Activated naive CD4-positive, alpha-beta T cell treated with anti-CD3 and anti-CD28 coated beads, Interleukin-2, amount 10 ng/mL, durations not matched to agents 7 days and 5 days (primary cell): ENCODE results near the gene AMT.

Source experiments
- CTCF ChIA-PET: fragments of 350-600 bp; sonication (Branson Sonifier 250); formaldehyde crosslinking; loops from one replicate; lab custom pipeline; 2021; ENCODE audit warnings: antibody characterized with exemption; lab: Charles Lee
- DNase-seq: peaks from one replicate; pipeline ENCODE4 v3.0.0-alpha.2; 2020
- H3K27ac Mint-ChIP-seq: one replicate; pipeline ENCODE4 v1.8.0; 2021; ENCODE audit warnings: mild to moderate bottlenecking, moderate library complexity, mixed read lengths
- H3K27me3 Mint-ChIP-seq: one replicate; pipeline ENCODE4 v1.8.0; 2021; ENCODE audit warnings: mild to moderate bottlenecking, mixed read lengths
- H3K36me3 Mint-ChIP-seq: one replicate; pipeline ENCODE4 v1.8.0; 2021; ENCODE audit warnings: mixed read lengths
- H3K4me1 Mint-ChIP-seq: one replicate; pipeline ENCODE4 v1.8.0; 2021; ENCODE audit warnings: mixed read lengths
- H3K4me3 Mint-ChIP-seq: one replicate; pipeline ENCODE4 v1.8.0; 2021; ENCODE audit warnings: mild to moderate bottlenecking, moderate library complexity, mixed read lengths
- H3K9me3 Mint-ChIP-seq: one replicate; pipeline ENCODE4 v1.8.0; 2021; ENCODE audit warnings: mixed read lengths

AMT gene

DNA sequence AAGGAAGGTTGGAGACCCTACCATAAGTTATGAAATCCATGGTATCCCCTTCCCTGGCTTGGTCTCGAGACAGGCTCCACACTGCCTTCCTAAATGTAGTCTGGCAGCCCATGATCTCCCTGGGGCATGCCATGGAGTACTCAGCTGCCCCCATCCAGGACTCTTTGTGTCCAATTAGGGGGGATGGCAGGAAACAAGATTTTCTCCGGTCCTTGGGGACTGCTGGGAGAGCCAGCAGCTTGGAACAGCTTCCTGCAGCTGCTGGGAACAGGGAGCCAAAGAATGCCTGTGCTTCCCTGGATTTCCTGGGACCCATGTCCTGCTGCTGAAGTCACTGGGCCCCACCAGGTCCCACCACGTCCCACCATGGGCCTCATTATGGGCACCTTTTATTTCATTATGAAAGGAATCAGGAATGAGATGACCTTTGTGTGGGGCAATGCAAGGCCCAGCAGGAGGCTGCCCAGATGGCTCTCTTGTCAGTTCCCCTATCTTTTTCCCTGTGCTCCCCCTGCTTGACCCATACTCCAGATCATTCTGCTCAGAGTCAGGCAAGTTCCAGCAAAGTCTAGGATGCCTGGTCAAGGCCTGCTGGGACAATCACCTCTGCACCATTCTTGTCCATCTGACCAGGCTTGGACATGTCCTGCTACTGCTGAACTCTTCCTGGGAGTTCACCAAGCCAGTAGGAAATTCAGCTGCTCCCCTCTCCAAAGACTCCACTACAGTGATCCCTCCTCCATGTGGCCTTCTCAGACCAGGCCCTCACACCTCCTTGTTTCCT is 32.8 kb upstream of the AMT start:
- no peak overlapping the region for H3K27ac Mint-ChIP-seq
- no peaks in the 10 kb centered on the region for H3K9me3 Mint-ChIP-seq
- DNase-seq = no peak
- H3K27me3 Mint-ChIP-seq = peaks cover 34% of the 10 kb centered on the region
- H3K4me3 Mint-ChIP-seq = no peak overlapping the region
- H3K36me3 Mint-ChIP-seq = no peaks in the 10 kb centered on the region
- CTCF ChIA-PET = interaction anchor here (2.2 kb wide), 1 partner anchor 49 kb away, joined by 5 read pairs; no protein-coding TSS in a partner anchor
- H3K4me1 Mint-ChIP-seq = no peaks in the 10 kb centered on the region

DNA sequence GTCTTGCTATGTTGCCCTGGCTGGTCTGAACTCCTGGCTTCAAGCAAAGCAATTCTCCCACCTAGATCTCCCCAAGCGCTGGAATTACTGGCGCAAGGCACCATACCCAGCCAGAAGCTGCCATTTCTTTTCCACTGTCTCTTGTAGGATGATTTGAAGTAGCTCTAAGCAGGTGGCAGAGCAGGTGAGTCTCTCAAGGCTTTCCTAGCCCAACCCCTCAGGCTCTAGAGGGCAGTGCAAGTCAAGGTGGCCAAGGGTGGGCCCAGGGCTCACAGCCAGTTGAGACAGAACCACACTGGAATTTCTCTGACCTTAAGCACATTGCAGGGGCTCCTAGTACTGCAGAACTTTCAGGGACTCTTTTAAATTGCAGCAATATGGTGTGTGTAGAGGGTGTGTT is 32.2 kb upstream of the AMT start:
- no peak overlapping the region for H3K4me3 Mint-ChIP-seq
- no peaks in the 10 kb centered on the region for H3K36me3 Mint-ChIP-seq
- H3K4me1 Mint-ChIP-seq = no peaks in the 10 kb centered on the region
- CTCF ChIA-PET = interaction anchor here (0.7 to 2.2 kb wide), 2 partner anchors 48 to 114 kb away, joined by 3 to 5 read pairs; no protein-coding TSS in a partner anchor
- peaks cover 31% of the 10 kb centered on the region for H3K27me3 Mint-ChIP-seq
- no peaks in the 10 kb centered on the region for H3K9me3 Mint-ChIP-seq
- no peak overlapping the region for H3K27ac Mint-ChIP-seq
- no peak for DNase-seq

DNA sequence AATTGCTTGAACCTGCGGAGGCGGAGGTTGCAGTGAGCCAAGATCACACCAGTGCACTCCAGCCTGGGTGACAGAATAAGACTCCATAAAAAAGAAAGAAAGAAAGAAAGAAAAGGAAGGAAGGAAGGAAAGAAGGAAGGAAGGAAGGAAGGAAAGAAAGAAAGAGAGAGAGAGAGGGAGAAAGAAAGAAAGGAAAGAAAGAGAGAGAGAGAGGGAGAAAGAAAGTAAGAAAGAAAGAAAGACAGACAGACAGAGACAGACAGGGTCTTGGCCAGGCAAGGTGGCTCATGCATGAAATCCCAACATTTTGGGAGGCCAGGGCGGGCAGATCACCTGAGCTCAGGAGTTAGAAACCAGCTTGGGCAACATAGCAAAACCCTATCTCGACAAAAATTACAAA is 31.3 kb upstream of the AMT start:
- Mint-ChIP-seq H3K27ac (no peak overlapping the region), H3K4me1 (peaks cover 6% of the 10 kb centered on the region), H3K9me3 (no peaks in the 10 kb centered on the region), H3K27me3 (peaks cover 24% of the 10 kb centered on the region), H3K36me3 (no peaks in the 10 kb centered on the region), H3K4me3 (no peak overlapping the region)
- CTCF ChIA-PET = interaction anchor here (2.2 kb wide), 1 partner anchor 48 kb away, joined by 5 read pairs; no protein-coding TSS in a partner anchor
- no peak for DNase-seq

DNA sequence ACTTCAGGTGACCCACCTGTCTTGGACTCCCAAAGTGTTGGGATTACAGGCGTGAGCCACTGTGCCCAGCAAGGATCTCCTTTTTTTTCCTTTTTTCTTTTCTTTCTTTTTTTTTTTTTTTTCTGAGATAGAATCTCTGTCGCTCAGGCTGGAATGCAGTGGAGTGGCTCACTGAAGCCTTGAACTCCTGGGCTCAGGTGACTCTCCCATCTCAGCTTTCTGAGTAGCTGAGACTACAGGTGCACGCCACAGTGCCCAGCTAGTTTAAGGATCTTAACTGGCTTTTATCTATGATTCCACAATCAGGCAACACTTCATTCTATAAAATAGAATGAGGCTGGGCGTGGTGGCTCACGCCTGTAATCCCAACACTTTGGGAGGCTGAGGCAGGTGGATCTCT is 23.1 kb upstream of the AMT start:
- H3K27ac Mint-ChIP-seq = no peak overlapping the region
- DNase-seq = no peak
- peaks cover 25% of the 10 kb centered on the region for H3K4me1 Mint-ChIP-seq
- no peaks in the 10 kb centered on the region for H3K36me3 Mint-ChIP-seq
- H3K4me3 Mint-ChIP-seq = no peak overlapping the region
- no peaks in the 10 kb centered on the region for H3K9me3 Mint-ChIP-seq
- H3K27me3 Mint-ChIP-seq = no peaks in the 10 kb centered on the region
- CTCF ChIA-PET = interaction anchor here (0.7 to 6.2 kb wide), 5 partner anchors 29 to 110 kb away, joined by 3 to 72 read pairs (median 21); partner anchors contain the start of genes RHOA, TCTA and USP4

DNA sequence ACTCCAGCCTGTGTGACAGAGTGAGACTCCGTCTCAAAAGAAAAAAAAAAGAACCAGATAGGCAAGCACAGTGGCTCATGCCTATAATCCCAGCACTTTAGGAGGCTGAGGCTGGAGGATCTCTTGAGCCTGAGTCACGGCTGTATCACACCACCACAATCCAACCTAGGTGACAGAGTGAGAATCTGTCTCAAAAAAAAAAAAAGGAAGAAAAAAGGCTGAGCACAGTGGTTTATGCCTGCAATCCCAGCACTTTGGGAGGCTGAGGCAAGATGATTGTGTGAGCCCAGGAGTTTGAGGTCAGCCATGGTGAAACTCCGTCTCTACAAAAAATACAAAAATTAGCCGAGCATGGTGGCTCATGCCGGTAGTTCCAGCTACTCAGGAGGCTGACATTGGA is 12.5 kb upstream of the AMT start:
- no peak overlapping the region for H3K4me3 Mint-ChIP-seq
- DNase-seq = no peak
- H3K27ac Mint-ChIP-seq = no peak overlapping the region
- CTCF ChIA-PET = interaction anchor here (1.1 kb wide), 1 partner anchor 8 kb away, joined by 3 read pairs; no protein-coding TSS in a partner anchor
- H3K9me3 Mint-ChIP-seq = no peaks in the 10 kb centered on the region
- no peaks in the 10 kb centered on the region for H3K27me3 Mint-ChIP-seq
- H3K4me1 Mint-ChIP-seq = peaks cover 6% of the 10 kb centered on the region
- H3K36me3 Mint-ChIP-seq = no peaks in the 10 kb centered on the region

DNA sequence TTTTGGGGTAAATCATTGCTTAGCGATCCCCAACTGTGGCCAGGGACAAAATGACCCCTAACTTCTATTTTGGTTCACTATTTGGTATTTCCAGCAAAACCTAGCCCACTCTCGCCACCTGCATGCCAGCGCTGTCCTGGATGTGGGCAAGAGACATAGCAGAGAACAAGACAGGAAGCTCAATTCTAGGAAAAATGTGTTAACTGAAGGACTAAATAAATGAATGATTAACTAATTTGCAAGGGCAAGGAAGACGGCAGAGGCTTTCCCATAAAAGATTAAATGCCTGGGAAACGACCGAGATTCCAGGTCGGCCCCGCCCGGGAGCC is 6.4 kb upstream of the AMT start:
- Mint-ChIP-seq H3K4me1 (peaks cover 39% of the 10 kb centered on the region), H3K4me3 (peak overlapping the region; percentile 82), H3K9me3 (no peaks in the 10 kb centered on the region), H3K27ac (peak overlapping the region; percentile 94), H3K36me3 (peaks cover 18% of the 10 kb centered on the region), H3K27me3 (no peaks in the 10 kb centered on the region)
- CTCF ChIA-PET = interaction anchor here (0.6 to 1.9 kb wide), 5 partner anchors 13 to 115 kb away, joined by 3 to 11 read pairs (median 4); partner anchors contain the start of gene USP4
- DNase-seq = no peak

DNA sequence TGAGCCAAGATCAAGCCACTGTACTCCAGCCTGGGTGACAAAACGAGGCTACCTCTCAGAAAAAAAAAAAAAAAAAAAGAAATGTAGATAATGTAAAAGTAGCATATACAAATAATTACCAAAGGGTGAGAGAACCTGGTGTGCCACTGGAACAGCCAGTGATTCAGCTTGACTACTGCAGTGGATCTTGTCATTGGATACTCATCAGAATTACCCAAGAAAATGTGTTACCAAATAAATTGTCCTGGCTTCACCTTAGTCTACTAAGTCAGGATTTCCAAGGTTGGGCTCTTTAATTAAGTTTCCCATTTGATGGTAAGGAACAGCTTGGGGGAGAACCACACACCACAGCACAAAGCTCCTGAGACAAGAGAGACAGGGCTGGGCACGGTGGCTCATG is 5.3 kb upstream of the AMT start:
- Mint-ChIP-seq H3K4me3 (peak overlapping the region; percentile 82), H3K4me1 (peaks cover 50% of the 10 kb centered on the region), H3K27ac (no peak overlapping the region), H3K27me3 (no peaks in the 10 kb centered on the region), H3K36me3 (peaks cover 26% of the 10 kb centered on the region), H3K9me3 (no peaks in the 10 kb centered on the region)
- DNase-seq = no peak
- CTCF ChIA-PET = interaction anchor here (0.6 to 2.0 kb wide), 5 partner anchors 9 to 101 kb away, joined by 3 to 5 read pairs (median 3); partner anchors contain the start of gene USP4

DNA sequence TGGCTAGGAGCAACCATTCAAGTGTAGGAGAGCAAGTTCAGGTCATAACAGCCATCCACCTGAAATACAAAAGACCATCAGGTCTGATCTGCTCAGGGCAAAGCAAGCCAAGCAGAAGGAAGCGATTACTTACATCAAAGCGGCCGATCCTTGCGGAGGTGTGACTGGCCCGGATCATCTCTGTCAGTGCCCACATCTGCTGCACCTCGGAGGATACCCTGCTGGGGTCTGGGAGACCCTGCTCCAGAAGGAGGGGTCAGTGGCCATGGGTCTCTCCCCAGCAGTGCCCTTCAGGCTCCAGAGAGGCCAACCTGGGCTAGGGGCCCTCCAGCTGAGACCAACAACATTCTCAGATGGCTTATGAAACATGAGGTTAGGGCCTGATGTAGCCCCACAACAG is 2.5 kb upstream of the AMT start:
- CTCF ChIA-PET = interaction anchor here (1.2 kb wide), 1 partner anchor 9 kb away, joined by 6 read pairs; no protein-coding TSS in a partner anchor
- Mint-ChIP-seq H3K4me3 (no peak overlapping the region), H3K9me3 (no peaks in the 10 kb centered on the region)

DNA sequence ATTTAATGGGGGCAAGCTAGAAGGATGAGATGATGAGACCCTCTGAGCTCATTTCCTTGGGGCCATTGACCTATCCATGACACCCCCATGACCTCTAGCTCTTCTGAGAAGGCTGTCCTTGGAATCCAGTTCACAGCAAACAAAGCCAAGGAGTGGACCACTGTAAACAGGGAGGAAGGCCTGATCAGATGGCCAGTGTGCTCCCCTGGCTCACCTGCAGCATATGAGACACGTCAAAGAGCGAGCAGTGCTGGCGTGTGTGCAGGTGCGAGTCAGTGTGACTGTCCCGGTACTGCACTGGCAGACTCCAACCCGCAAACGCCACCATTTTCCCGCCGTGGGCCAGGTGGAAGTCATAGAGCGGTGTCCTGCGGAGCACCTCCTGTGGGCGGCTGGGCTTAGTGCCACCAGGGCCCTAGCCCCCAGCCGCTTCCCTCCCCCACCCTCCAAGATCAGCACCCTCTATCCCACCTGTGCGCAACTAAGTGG is 339 bp downstream of the AMT start:
- no peaks in the 10 kb centered on the region for H3K9me3 Mint-ChIP-seq
- no peaks in the 10 kb centered on the region for H3K27me3 Mint-ChIP-seq
- peaks cover 59% of the 10 kb centered on the region for H3K36me3 Mint-ChIP-seq
- CTCF ChIA-PET = interaction anchor here (1.4 kb wide), 1 partner anchor 27 kb away, joined by 3 read pairs; no protein-coding TSS in a partner anchor
- peak overlapping the region; percentile 23 for H3K4me3 Mint-ChIP-seq
- peak overlapping the region; percentile 45 for H3K27ac Mint-ChIP-seq
- peaks cover 54% of the 10 kb centered on the region for H3K4me1 Mint-ChIP-seq
- no peak for DNase-seq

More for the DNA sequence above, 2.5 kb upstream of the AMT start:
- Mint-ChIP-seq H3K36me3 (peaks cover 43% of the 10 kb centered on the region), H3K4me1 (peaks cover 51% of the 10 kb centered on the region), H3K27me3 (no peaks in the 10 kb centered on the region), H3K27ac (peak overlapping the region; percentile 61)
- no peak for DNase-seq

DNA sequence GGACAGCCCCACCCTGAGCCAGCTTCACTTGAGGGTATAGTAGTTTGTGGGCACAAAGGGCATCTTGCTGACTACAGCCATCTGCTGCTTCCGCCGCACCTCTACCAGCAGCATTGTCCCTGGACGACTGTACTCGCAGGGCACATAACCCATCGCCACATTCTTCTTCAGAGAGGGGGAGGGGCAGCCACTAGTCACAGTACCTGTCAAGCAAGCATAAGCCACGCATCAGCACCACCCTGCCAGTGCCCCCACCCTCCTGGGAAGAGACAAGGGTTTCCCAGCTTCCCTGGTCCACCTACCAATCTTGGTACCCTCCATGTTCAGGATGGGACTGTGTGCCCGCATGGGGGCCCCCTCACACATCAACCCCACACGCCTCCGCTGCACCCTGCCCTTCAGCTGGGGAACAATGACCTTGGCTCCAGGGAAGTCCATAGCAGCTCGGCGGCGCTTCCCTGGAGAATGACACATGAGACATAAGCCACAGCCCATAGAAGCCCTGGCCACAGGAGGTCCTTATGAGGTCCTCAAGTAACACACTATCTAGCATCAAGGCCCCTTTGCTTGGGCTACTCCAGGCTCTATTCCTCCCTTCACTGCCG is 4.7 kb downstream of the AMT start:
- DNase-seq = no peak
- Mint-ChIP-seq H3K4me3 (no peak overlapping the region), H3K27ac (peak overlapping the region; percentile 92), H3K36me3 (peaks cover 58% of the 10 kb centered on the region), H3K9me3 (no peaks in the 10 kb centered on the region), H3K27me3 (no peaks in the 10 kb centered on the region), H3K4me1 (peaks cover 66% of the 10 kb centered on the region)
- CTCF ChIA-PET = interaction anchor here (1.6 to 7.4 kb wide), 5 partner anchors 8 to 78 kb away, joined by 4 to 72 read pairs (median 18); partner anchors contain the start of gene USP4

DNA sequence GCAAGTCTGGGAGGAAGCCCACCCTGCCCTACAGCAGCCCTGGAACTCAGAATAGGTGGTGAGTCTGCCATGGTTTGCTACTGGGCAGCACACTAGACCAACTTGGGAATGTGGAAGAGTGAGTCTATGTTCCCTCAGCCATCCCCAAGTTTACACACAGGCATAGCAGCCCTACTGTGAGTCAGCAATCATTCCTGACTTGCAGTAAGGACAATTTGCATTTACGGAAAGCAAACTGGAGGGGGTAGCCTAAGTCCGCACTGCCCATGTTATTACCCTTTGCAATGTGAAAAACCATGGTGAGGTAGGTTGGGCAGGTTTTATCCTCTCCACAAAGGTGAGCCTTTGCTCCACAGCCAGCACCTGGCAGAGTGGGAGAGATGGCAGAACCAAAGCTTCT is 5.4 kb downstream of the AMT start:
- peaks cover 55% of the 10 kb centered on the region for H3K36me3 Mint-ChIP-seq
- peak overlapping the region; percentile 92 for H3K27ac Mint-ChIP-seq
- no peak for DNase-seq
- H3K9me3 Mint-ChIP-seq = no peaks in the 10 kb centered on the region
- CTCF ChIA-PET = interaction anchor here (0.6 to 7.4 kb wide), 8 partner anchors 8 to 429 kb away, joined by 3 to 72 read pairs (median 7); partner anchors contain the start of genes NICN1 and USP4
- H3K4me3 Mint-ChIP-seq = peak overlapping the region; percentile 44
- H3K27me3 Mint-ChIP-seq = no peaks in the 10 kb centered on the region
- H3K4me1 Mint-ChIP-seq = peaks cover 66% of the 10 kb centered on the region

DNA sequence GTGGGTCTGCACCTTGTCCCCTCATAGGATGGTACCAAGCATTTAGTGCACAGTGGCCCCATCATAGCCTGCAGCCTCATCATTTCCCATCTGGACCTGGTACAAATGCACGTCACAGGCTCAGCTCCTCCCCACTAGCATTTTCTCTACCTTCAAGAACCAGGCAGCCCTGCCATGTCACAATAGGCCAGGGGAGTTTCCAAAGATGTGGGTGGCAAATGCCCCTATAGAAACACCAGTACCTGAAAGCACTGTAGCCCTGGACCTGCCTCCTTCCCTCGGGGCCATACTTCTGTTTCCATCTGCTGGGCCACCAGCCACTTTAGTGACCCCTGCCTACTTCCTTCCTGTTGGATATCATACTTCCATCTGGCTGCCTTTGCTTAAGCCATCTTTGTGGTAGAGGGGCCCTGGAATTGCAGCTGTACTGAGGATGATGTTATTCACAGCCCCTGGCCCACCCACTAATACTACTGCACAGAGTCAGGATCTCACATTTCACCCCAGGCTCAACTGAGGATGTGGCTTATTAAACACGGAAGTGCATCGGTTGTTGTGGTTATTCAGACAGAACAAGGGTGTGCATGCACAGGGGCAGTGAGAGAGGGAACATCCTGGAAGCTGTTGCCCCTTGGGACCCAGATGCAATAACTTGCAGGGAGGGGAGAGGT is 6.2 kb downstream of the AMT start:
- Mint-ChIP-seq H3K4me3 (peak overlapping the region; percentile 44), H3K9me3 (no peaks in the 10 kb centered on the region), H3K4me1 (peaks cover 65% of the 10 kb centered on the region), H3K36me3 (peaks cover 53% of the 10 kb centered on the region), H3K27me3 (no peaks in the 10 kb centered on the region), H3K27ac (peak overlapping the region; percentile 92)
- DNase-seq = peak; percentile 75
- CTCF ChIA-PET = interaction anchor here (0.6 to 7.4 kb wide), 17 partner anchors 9 to 1116 kb away, joined by 3 to 72 read pairs (median 4); partner anchors contain the start of genes KLHDC8B, NICN1 and USP4

DNA sequence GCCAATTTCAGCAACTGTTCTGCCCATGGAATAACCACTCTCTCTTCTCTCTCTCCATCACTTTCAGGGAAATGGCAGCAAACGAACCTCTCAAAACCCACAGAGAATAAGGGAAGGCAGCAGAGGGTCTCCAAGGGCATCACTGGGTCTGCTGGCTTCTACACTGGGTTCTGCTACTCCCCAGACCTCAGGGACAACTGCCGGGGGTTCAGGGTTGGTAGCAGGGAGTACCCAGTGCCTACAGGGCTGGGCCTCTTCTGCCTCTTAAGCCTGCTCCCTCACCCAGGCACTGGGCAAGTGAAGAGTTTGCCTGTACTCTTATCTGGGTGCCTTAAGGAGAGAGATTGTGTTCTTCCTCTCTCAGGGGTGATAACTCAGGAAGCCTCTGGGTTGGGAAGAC is 7.5 kb downstream of the AMT start:
- Mint-ChIP-seq H3K27ac (peak overlapping the region; percentile 92), H3K4me1 (peaks cover 70% of the 10 kb centered on the region), H3K9me3 (no peaks in the 10 kb centered on the region), H3K4me3 (no peak overlapping the region), H3K36me3 (peaks cover 57% of the 10 kb centered on the region), H3K27me3 (no peaks in the 10 kb centered on the region)
- CTCF ChIA-PET = interaction anchor here (2.0 to 7.4 kb wide), 2 partner anchors 14 to 34 kb away, joined by 8 to 72 read pairs; partner anchors contain the start of gene NICN1
- DNase-seq = no peak
